Endothelial cell of umbilical vein (primary cell): Measurements from ENCODE around the gene SLC22A6. TPM values are rescaled to one million over a fixed set of nuclear protein-coding genes. Genes with fewer than 3 reads are reported as not detected.

Experiments used
- BruUV-seq: library from RNA; stranded (reverse); fragments of 400-500 nt; replicated peaks from 2 replicates; lab custom pipeline; 2021; lab: Mats Ljungman, UMichigan
- CTCF ChIA-PET: fragments of 300-600, 350-600 bp; sonication (Branson Sonifier 250); formaldehyde crosslinking; loops from one replicate; lab custom pipeline; 2021; ENCODE audit warnings: antibody characterized with exemption, inconsistent platforms; lab: Charles Lee
- POLR2A ChIA-PET: fragments of 300-600, 350-600 bp; sonication (Branson Sonifier 250); formaldehyde crosslinking; loops from one replicate; lab custom pipeline; 2021; ENCODE audit warnings: antibody characterized with exemption, inconsistent platforms; lab: Charles Lee
- DNase-seq: peaks from one replicate; pipeline ENCODE4 v3.0.0-alpha.2; 2011; ENCODE audit warnings: low read depth, low spot score
- FAIRE-seq: peaks from 2 replicates; lab custom pipeline; 2011; peaks lifted over from hg19 to GRCh38; lab: Jason Lieb, UNC
- H2AFZ ChIP-seq: 2 replicates; pipeline ENCODE4 v1.6.0; 2012; ENCODE audit warnings: low read depth, low read length, control low read depth, inconsistent platforms
- H3K27ac ChIP-seq: 2 replicates; pipeline ENCODE4 v1.5.1; 2011; ENCODE audit warnings: low read depth, mild to moderate bottlenecking, control low read depth, low read length, moderate library complexity; ENCODE audit not compliant: insufficient read depth
- H3K27me3 ChIP-seq, 2 experiments: 2 replicates each; pipeline versions ENCODE4 v1.6.0 to v1.6.1; 2011; ENCODE audit warnings: low read length in 2 of 2, mixed read lengths in 1 of 2; ENCODE audit not compliant: control insufficient read depth in 2 of 2, insufficient read depth in 2 of 2
- H3K36me3 ChIP-seq, 2 experiments: 2 replicates in 1 of 2; 3 replicates in 1 of 2; pipeline ENCODE4 v1.5.1; 2011; ENCODE audit warnings: low read length in 2 of 2, mild to moderate bottlenecking in 1 of 2, moderate library complexity in 1 of 2; ENCODE audit not compliant: control insufficient read depth in 2 of 2, insufficient read depth in 2 of 2; ENCODE audit errors: extremely low read depth in 1 of 2
- H3K4me1 ChIP-seq: 3 replicates; pipeline ENCODE4 v1.5.1; 2011; ENCODE audit warnings: mild to moderate bottlenecking, low read length; ENCODE audit not compliant: control insufficient read depth, insufficient read depth; ENCODE audit errors: extremely low read depth
- H3K4me2 ChIP-seq: 2 replicates; pipeline ENCODE4 v1.6.1; 2011; ENCODE audit warnings: low read length, control low read depth, mixed read lengths; ENCODE audit not compliant: insufficient read depth
- H3K4me3 ChIP-seq, 3 experiments: fragments of 200-600 bp in 1 of 3; sonication (generic), shearing (Covaris generic) in 1 of 3; replicated peaks in 1 of 3; 2 replicates each; pipeline ENCODE4 v1.5.1; 2011 to 2016; ENCODE audit warnings: control low read depth in 3 of 3, low read length in 3 of 3, mild to moderate bottlenecking in 2 of 3, inconsistent platforms in 1 of 3, low read depth in 1 of 3, moderate library complexity in 1 of 3; ENCODE audit not compliant: insufficient read depth in 1 of 3
- H3K79me2 ChIP-seq: 2 replicates; pipeline ENCODE4 v1.6.0; 2012; ENCODE audit warnings: low read length, inconsistent platforms; ENCODE audit not compliant: control insufficient read depth, insufficient read depth
- H3K9ac ChIP-seq: replicated peaks from 2 replicates; pipeline ENCODE3; 2011; ENCODE audit warnings: low read length, control low read depth; ENCODE audit not compliant: insufficient read depth; ENCODE audit errors: extremely low read depth
- H3K9me1 ChIP-seq: replicated peaks from 3 replicates; pipeline ENCODE4 v1.6.0; 2011; ENCODE audit warnings: mild to moderate bottlenecking, low read length; ENCODE audit not compliant: control insufficient read depth, insufficient read depth; ENCODE audit errors: extremely low read depth
- H3K9me3 ChIP-seq: replicated peaks from 2 replicates; pipeline ENCODE4 v1.5.1; 2012; ENCODE audit warnings: low read length, inconsistent platforms; ENCODE audit not compliant: control insufficient read depth, insufficient read depth
- H4K20me1 ChIP-seq: replicated peaks from 2 replicates; pipeline ENCODE3; 2011; ENCODE audit warnings: mild to moderate bottlenecking, low read length; ENCODE audit not compliant: control insufficient read depth, insufficient read depth; ENCODE audit errors: extremely low read depth
- CTCF ChIP-seq, 2 donors: IDR thresholded peaks; 1 replicate in 1 of 2; 2 replicates in 1 of 2; pipeline ENCODE4 v1.5.1; 2011; ENCODE audit warnings: low read length in 2 of 2, mild to moderate bottlenecking in 2 of 2, moderate library complexity in 2 of 2, control low read depth in 1 of 2, inconsistent platforms in 1 of 2, low read depth in 1 of 2; ENCODE audit not compliant: insufficient read depth in 1 of 2; ENCODE audit errors: extremely low read depth in 1 of 2
- FOS ChIP-seq: IDR thresholded peaks from 2 replicates; pipeline ENCODE4 v1.6.1; 2011; ENCODE audit warnings: mild to moderate bottlenecking, low read length, moderate library complexity, borderline replicate concordance; ENCODE audit not compliant: insufficient read depth
- GATA2 ChIP-seq: IDR thresholded peaks from 2 replicates; pipeline ENCODE4 v1.7.0; 2011; ENCODE audit warnings: low read depth, mild to moderate bottlenecking, moderate library complexity, mixed read lengths, low read length; ENCODE audit not compliant: insufficient read length, insufficient read depth
- JUN ChIP-seq: IDR thresholded peaks from 2 replicates; pipeline ENCODE4 v1.6.1; 2011; ENCODE audit warnings: borderline replicate concordance, low read depth; ENCODE audit not compliant: insufficient read length, insufficient read depth
- MAX ChIP-seq: IDR thresholded peaks from 2 replicates; pipeline ENCODE4 v1.6.1; 2011; ENCODE audit not compliant: insufficient read depth, insufficient read length
- POLR2A ChIP-seq: IDR thresholded peaks from 2 replicates; pipeline ENCODE4 v1.6.1; 2012; ENCODE audit warnings: low read depth, mild to moderate bottlenecking, control low read depth, low read length
- POLR2AphosphoS5 ChIP-seq: IDR thresholded peaks from 2 replicates; pipeline ENCODE4 v1.6.1; 2012; ENCODE audit warnings: low read depth, mild to moderate bottlenecking, control low read depth, low read length, moderate library complexity; ENCODE audit not compliant: insufficient read depth
- dilution Hi-C: fragments of 300-500 bp; cut with MboI; formaldehyde crosslinking; loops from one replicate; pipeline ENCODE4 v1.15.0; 2019; ENCODE audit warnings: low sequenced_read_pairs; ENCODE audit not compliant: extremely low pct_ligation_motif_present
- intact Hi-C: fragments of 100-400 bp; cut with micrococcal nuclease; formaldehyde crosslinking; loops from one replicate; pipeline ENCODE4 v1.10.0; 2022
- polyA plus RNA-seq, 4 experiments: library from polyadenylated mRNA; depleted of rRNA in 3 of 4; stranded (reverse) in 3 of 4; unstranded in 1 of 4; fragments of >200 nt; gene quantifications; 2 replicates each; pipeline versions ENCODE4 v1.2.1 to v1.2.3, GENCODE V29; 2011 to 2012; ENCODE audit warnings: missing spikeins in 1 of 4
- total RNA-seq: library from RNA; stranded (reverse); gene quantifications from 2 replicates; pipeline ENCODE4 v1.2.3, GENCODE V29; 2021

The SLC22A6 gene
- total and polyA plus RNA-seq, 2 donors (not counting 3 experiments of a cell fraction or from before 2014, with no cell fraction given): not detected

GRCh38 chr11:62976109-62976508 is 8.7 kb downstream of the SLC22A6 start:
- Histone ChIP-seq H3K4me2 (no peak overlapping the region), H4K20me1 (no peaks in the 10 kb centered on the region), H2AFZ (no peak overlapping the region), H3K79me2 (no peaks in the 10 kb centered on the region), H3K9me3 (no peaks in the 10 kb centered on the region), H3K9ac (no peak overlapping the region), H3K27me3 (no peaks in the 10 kb centered on the region), H3K4me1 (no peaks in the 10 kb centered on the region), H3K9me1 (no peaks in the 10 kb centered on the region), H3K27ac (no peak overlapping the region), H3K36me3 (no peaks in the 10 kb centered on the region), H3K4me3 (no peak overlapping the region)
- ChIA-PET CTCF (interaction anchor here (1.2 to 3.9 kb wide), 7 partner anchors 31 to 73 kb away, joined by 3 to 44 read pairs (median 6); no protein-coding TSS in a partner anchor), POLR2A (no interaction called here)
- DNase-seq (no peak), FAIRE-seq (no peak)
- BruUV-seq: no TSS peak
- intact Hi-C loops: loop anchor here (5.0 kb wide), 1 partner anchor 41 kb away; the partner anchor contains the start of gene SLC22A8
- no peak for TF ChIP-seq JUN
- dilution Hi-C loops: no loop called here

GRCh38 chr11:62974848-62975522 is 9.8 kb downstream of the SLC22A6 start:
- DNase-seq (peak; percentile 15), FAIRE-seq (no peak)
- BruUV-seq: no TSS peak
- CTCF ChIA-PET: interaction anchor here (0.8 to 3.9 kb wide), 11 partner anchors 16 to 330 kb away, joined by 3 to 44 read pairs (median 3); no protein-coding TSS in a partner anchor
- Histone ChIP-seq H3K4me3 (no peak overlapping the region), H3K9me3 (no peaks in the 10 kb centered on the region), H3K4me1 (no peaks in the 10 kb centered on the region), H3K9me1 (no peaks in the 10 kb centered on the region), H4K20me1 (no peaks in the 10 kb centered on the region), H3K36me3 (no peaks in the 10 kb centered on the region), H3K4me2 (no peak overlapping the region), H3K9ac (no peak overlapping the region), H2AFZ (no peak overlapping the region), H3K27me3 (no peaks in the 10 kb centered on the region), H3K79me2 (no peaks in the 10 kb centered on the region), H3K27ac (no peak overlapping the region)
- TF ChIP-seq CTCF (IDR thresholded peaks at IDR 0.05; ENCODE audit: extremely low read depth in 1 of 2, insufficient read depth in 1 of 2, low read depth in 1 of 2, low read length in 2 of 2): peak; percentile 28 to 56
- TF ChIP-seq POLR2A: no peak
- TF ChIP-seq MAX: no peak
- TF ChIP-seq POLR2AphosphoS5: no peak
- no peak for TF ChIP-seq FOS
- no peak for TF ChIP-seq GATA2
- dilution Hi-C loops (no loop called here), intact Hi-C loops (loop anchor here (1.0 to 5.0 kb wide), 2 partner anchors 42 to 66 kb away; partner anchors contain the start of gene SLC22A8)
- POLR2A ChIA-PET: interaction anchor here (0.5 kb wide), 1 partner anchor 10 kb away, joined by 3 read pairs; no protein-coding TSS in a partner anchor
